Endothelial cell of umbilical vein (primary cell): ENCODE data around the gene NAA11. TPM values are rescaled to one million over a fixed set of nuclear protein-coding genes. Genes with fewer than 3 reads are reported as not detected.

ENCODE experiments used
- BruUV-seq: library from RNA; stranded (reverse); fragments of 400-500 nt; replicated peaks from 2 replicates; lab custom pipeline; 2021; lab: Mats Ljungman, UMichigan
- CTCF ChIA-PET: fragments of 300-600, 350-600 bp; sonication (Branson Sonifier 250); formaldehyde crosslinking; loops from one replicate; lab custom pipeline; 2021; ENCODE audit warnings: antibody characterized with exemption, inconsistent platforms; lab: Charles Lee
- POLR2A ChIA-PET: fragments of 300-600, 350-600 bp; sonication (Branson Sonifier 250); formaldehyde crosslinking; loops from one replicate; lab custom pipeline; 2021; ENCODE audit warnings: antibody characterized with exemption, inconsistent platforms; lab: Charles Lee
- DNase-seq: peaks from one replicate; pipeline ENCODE4 v3.0.0-alpha.2; 2011; ENCODE audit warnings: low read depth, low spot score
- FAIRE-seq: peaks from 2 replicates; lab custom pipeline; 2011; peaks lifted over from hg19 to GRCh38; lab: Jason Lieb, UNC
- H2AFZ ChIP-seq: 2 replicates; pipeline ENCODE4 v1.6.0; 2012; ENCODE audit warnings: low read depth, low read length, control low read depth, inconsistent platforms
- H3K27ac ChIP-seq: 2 replicates; pipeline ENCODE4 v1.5.1; 2011; ENCODE audit warnings: low read depth, mild to moderate bottlenecking, control low read depth, low read length, moderate library complexity; ENCODE audit not compliant: insufficient read depth
- H3K27me3 ChIP-seq, 2 experiments: 2 replicates each; pipeline versions ENCODE4 v1.6.0 to v1.6.1; 2011; ENCODE audit warnings: low read length in 2 of 2, mixed read lengths in 1 of 2; ENCODE audit not compliant: control insufficient read depth in 2 of 2, insufficient read depth in 2 of 2
- H3K36me3 ChIP-seq, 2 experiments: 2 replicates in 1 of 2; 3 replicates in 1 of 2; pipeline ENCODE4 v1.5.1; 2011; ENCODE audit warnings: low read length in 2 of 2, mild to moderate bottlenecking in 1 of 2, moderate library complexity in 1 of 2; ENCODE audit not compliant: control insufficient read depth in 2 of 2, insufficient read depth in 2 of 2; ENCODE audit errors: extremely low read depth in 1 of 2
- H3K4me1 ChIP-seq: 3 replicates; pipeline ENCODE4 v1.5.1; 2011; ENCODE audit warnings: mild to moderate bottlenecking, low read length; ENCODE audit not compliant: control insufficient read depth, insufficient read depth; ENCODE audit errors: extremely low read depth
- H3K4me2 ChIP-seq: 2 replicates; pipeline ENCODE4 v1.6.1; 2011; ENCODE audit warnings: low read length, control low read depth, mixed read lengths; ENCODE audit not compliant: insufficient read depth
- H3K4me3 ChIP-seq, 3 experiments: fragments of 200-600 bp in 1 of 3; sonication (generic), shearing (Covaris generic) in 1 of 3; replicated peaks in 1 of 3; 2 replicates each; pipeline ENCODE4 v1.5.1; 2011 to 2016; ENCODE audit warnings: control low read depth in 3 of 3, low read length in 3 of 3, mild to moderate bottlenecking in 2 of 3, inconsistent platforms in 1 of 3, low read depth in 1 of 3, moderate library complexity in 1 of 3; ENCODE audit not compliant: insufficient read depth in 1 of 3
- H3K79me2 ChIP-seq: 2 replicates; pipeline ENCODE4 v1.6.0; 2012; ENCODE audit warnings: low read length, inconsistent platforms; ENCODE audit not compliant: control insufficient read depth, insufficient read depth
- H3K9ac ChIP-seq: replicated peaks from 2 replicates; pipeline ENCODE3; 2011; ENCODE audit warnings: low read length, control low read depth; ENCODE audit not compliant: insufficient read depth; ENCODE audit errors: extremely low read depth
- H3K9me1 ChIP-seq: replicated peaks from 3 replicates; pipeline ENCODE4 v1.6.0; 2011; ENCODE audit warnings: mild to moderate bottlenecking, low read length; ENCODE audit not compliant: control insufficient read depth, insufficient read depth; ENCODE audit errors: extremely low read depth
- H3K9me3 ChIP-seq: replicated peaks from 2 replicates; pipeline ENCODE4 v1.5.1; 2012; ENCODE audit warnings: low read length, inconsistent platforms; ENCODE audit not compliant: control insufficient read depth, insufficient read depth
- H4K20me1 ChIP-seq: replicated peaks from 2 replicates; pipeline ENCODE3; 2011; ENCODE audit warnings: mild to moderate bottlenecking, low read length; ENCODE audit not compliant: control insufficient read depth, insufficient read depth; ENCODE audit errors: extremely low read depth
- EZH2 ChIP-seq: IDR thresholded peaks from 2 replicates; pipeline ENCODE4 v1.6.1; 2012; ENCODE audit warnings: borderline replicate concordance, low read depth, mild to moderate bottlenecking, moderate library complexity, low read length, inconsistent platforms; ENCODE audit not compliant: severe bottlenecking
- FOS ChIP-seq: IDR thresholded peaks from 2 replicates; pipeline ENCODE4 v1.6.1; 2011; ENCODE audit warnings: mild to moderate bottlenecking, low read length, moderate library complexity, borderline replicate concordance; ENCODE audit not compliant: insufficient read depth
- GATA2 ChIP-seq: IDR thresholded peaks from 2 replicates; pipeline ENCODE4 v1.7.0; 2011; ENCODE audit warnings: low read depth, mild to moderate bottlenecking, moderate library complexity, mixed read lengths, low read length; ENCODE audit not compliant: insufficient read length, insufficient read depth
- JUN ChIP-seq: IDR thresholded peaks from 2 replicates; pipeline ENCODE4 v1.6.1; 2011; ENCODE audit warnings: borderline replicate concordance, low read depth; ENCODE audit not compliant: insufficient read length, insufficient read depth
- MYC ChIP-seq: IDR thresholded peaks from one replicate; pipeline ENCODE4 v1.6.1; 2011; ENCODE audit warnings: mild to moderate bottlenecking, low read depth, low read length
- POLR2A ChIP-seq: IDR thresholded peaks from 2 replicates; pipeline ENCODE4 v1.6.1; 2012; ENCODE audit warnings: low read depth, mild to moderate bottlenecking, control low read depth, low read length
- POLR2AphosphoS5 ChIP-seq: IDR thresholded peaks from 2 replicates; pipeline ENCODE4 v1.6.1; 2012; ENCODE audit warnings: low read depth, mild to moderate bottlenecking, control low read depth, low read length, moderate library complexity; ENCODE audit not compliant: insufficient read depth
- dilution Hi-C: fragments of 300-500 bp; cut with MboI; formaldehyde crosslinking; loops from one replicate; pipeline ENCODE4 v1.15.0; 2019; ENCODE audit warnings: low sequenced_read_pairs; ENCODE audit not compliant: extremely low pct_ligation_motif_present
- intact Hi-C: fragments of 100-400 bp; cut with micrococcal nuclease; formaldehyde crosslinking; loops from one replicate; pipeline ENCODE4 v1.10.0; 2022
- polyA plus RNA-seq, 4 experiments: library from polyadenylated mRNA; depleted of rRNA in 3 of 4; stranded (reverse) in 3 of 4; unstranded in 1 of 4; fragments of >200 nt; gene quantifications; 2 replicates each; pipeline versions ENCODE4 v1.2.1 to v1.2.3, GENCODE V29; 2011 to 2012; ENCODE audit warnings: missing spikeins in 1 of 4
- total RNA-seq: library from RNA; stranded (reverse); gene quantifications from 2 replicates; pipeline ENCODE4 v1.2.3, GENCODE V29; 2021
- TF ChIP-seq, protein P1 (sequence below), 2 donors: IDR thresholded peaks; 1 replicate in 1 of 2; 2 replicates in 1 of 2; pipeline ENCODE4 v1.5.1; 2011; ENCODE audit warnings: low read length in 2 of 2, mild to moderate bottlenecking in 2 of 2, moderate library complexity in 2 of 2, control low read depth in 1 of 2, inconsistent platforms in 1 of 2, low read depth in 1 of 2; ENCODE audit not compliant: insufficient read depth in 1 of 2; ENCODE audit errors: extremely low read depth in 1 of 2
- TF ChIP-seq, protein P2 (sequence below): IDR thresholded peaks from 2 replicates; pipeline ENCODE4 v1.6.1; 2011; ENCODE audit not compliant: insufficient read depth, insufficient read length

NAA11 gene
- total and polyA plus RNA-seq, 2 donors (not counting 3 experiments of a cell fraction or from before 2014, with no cell fraction given), result not detected

DNA sequence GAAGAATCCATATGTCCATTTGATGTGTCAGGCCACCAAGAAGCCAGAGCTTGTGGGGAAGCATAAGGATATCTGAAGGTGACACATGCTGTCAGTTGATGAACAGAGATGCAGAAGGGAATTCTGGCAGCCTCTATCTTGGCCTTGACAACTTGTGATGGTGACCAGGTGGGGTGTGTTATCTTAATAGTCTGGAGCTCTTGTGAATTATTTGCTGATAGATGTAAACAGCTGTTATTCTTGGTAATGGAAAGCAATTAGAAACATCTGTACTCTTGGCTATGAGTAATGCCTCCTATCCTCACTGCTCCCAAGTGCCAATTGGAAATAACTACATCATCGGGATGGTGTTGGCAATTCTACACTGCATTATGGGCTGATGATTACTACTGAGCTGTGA is 51.9 kb downstream of the NAA11 start:
- Histone ChIP-seq H3K9me3 (no peaks in the 10 kb centered on the region), H4K20me1 (no peaks in the 10 kb centered on the region), H2AFZ (no peak overlapping the region), H3K4me3 (no peak overlapping the region), H3K36me3 (no peaks in the 10 kb centered on the region), H3K79me2 (no peaks in the 10 kb centered on the region), H3K9me1 (no peaks in the 10 kb centered on the region), H3K4me1 (no peaks in the 10 kb centered on the region), H3K27me3 (no peaks in the 10 kb centered on the region), H3K27ac (no peak overlapping the region), H3K9ac (no peak overlapping the region), H3K4me2 (no peak overlapping the region)
- dilution Hi-C loops (no loop called here), intact Hi-C loops (no loop called here)
- BruUV-seq, result no TSS peak
- no peak for FAIRE-seq
- POLR2A ChIA-PET, result no interaction called here
- CTCF ChIA-PET, result no interaction called here
- no peak for DNase-seq
- TF ChIP-seq EZH2 (no peak), POLR2AphosphoS5 (no peak), POLR2A (no peak), MYC (no peak), GATA2 (no peak), JUN (no peak), FOS (no peak)
- TF ChIP-seq, protein P1, sequence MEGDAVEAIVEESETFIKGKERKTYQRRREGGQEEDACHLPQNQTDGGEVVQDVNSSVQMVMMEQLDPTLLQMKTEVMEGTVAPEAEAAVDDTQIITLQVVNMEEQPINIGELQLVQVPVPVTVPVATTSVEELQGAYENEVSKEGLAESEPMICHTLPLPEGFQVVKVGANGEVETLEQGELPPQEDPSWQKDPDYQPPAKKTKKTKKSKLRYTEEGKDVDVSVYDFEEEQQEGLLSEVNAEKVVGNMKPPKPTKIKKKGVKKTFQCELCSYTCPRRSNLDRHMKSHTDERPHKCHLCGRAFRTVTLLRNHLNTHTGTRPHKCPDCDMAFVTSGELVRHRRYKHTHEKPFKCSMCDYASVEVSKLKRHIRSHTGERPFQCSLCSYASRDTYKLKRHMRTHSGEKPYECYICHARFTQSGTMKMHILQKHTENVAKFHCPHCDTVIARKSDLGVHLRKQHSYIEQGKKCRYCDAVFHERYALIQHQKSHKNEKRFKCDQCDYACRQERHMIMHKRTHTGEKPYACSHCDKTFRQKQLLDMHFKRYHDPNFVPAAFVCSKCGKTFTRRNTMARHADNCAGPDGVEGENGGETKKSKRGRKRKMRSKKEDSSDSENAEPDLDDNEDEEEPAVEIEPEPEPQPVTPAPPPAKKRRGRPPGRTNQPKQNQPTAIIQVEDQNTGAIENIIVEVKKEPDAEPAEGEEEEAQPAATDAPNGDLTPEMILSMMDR (IDR thresholded peaks at IDR 0.05; ENCODE audit: extremely low read depth in 1 of 2, insufficient read depth in 1 of 2, low read depth in 1 of 2, low read length in 2 of 2), result no peak
- TF ChIP-seq, protein P2, sequence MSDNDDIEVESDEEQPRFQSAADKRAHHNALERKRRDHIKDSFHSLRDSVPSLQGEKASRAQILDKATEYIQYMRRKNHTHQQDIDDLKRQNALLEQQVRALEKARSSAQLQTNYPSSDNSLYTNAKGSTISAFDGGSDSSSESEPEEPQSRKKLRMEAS, result no peak
